Measurements from ENCODE around the gene CEP104. TPM values are rescaled to one million over a fixed set of nuclear protein-coding genes. Genes with fewer than 3 reads are reported as not detected.

CEP104 gene
- total and polyA plus RNA-seq, 9 of the 15 experiments (the other 6 are each of a cell fraction or from before 2014, with no cell fraction given) = 11.2 to 63.4 (median 42.6) TPM

GRCh38 chr1:3822421-3822820, 34.6 kb downstream of the CEP104 start (continued):
- TF ChIP-seq, protein P1, sequence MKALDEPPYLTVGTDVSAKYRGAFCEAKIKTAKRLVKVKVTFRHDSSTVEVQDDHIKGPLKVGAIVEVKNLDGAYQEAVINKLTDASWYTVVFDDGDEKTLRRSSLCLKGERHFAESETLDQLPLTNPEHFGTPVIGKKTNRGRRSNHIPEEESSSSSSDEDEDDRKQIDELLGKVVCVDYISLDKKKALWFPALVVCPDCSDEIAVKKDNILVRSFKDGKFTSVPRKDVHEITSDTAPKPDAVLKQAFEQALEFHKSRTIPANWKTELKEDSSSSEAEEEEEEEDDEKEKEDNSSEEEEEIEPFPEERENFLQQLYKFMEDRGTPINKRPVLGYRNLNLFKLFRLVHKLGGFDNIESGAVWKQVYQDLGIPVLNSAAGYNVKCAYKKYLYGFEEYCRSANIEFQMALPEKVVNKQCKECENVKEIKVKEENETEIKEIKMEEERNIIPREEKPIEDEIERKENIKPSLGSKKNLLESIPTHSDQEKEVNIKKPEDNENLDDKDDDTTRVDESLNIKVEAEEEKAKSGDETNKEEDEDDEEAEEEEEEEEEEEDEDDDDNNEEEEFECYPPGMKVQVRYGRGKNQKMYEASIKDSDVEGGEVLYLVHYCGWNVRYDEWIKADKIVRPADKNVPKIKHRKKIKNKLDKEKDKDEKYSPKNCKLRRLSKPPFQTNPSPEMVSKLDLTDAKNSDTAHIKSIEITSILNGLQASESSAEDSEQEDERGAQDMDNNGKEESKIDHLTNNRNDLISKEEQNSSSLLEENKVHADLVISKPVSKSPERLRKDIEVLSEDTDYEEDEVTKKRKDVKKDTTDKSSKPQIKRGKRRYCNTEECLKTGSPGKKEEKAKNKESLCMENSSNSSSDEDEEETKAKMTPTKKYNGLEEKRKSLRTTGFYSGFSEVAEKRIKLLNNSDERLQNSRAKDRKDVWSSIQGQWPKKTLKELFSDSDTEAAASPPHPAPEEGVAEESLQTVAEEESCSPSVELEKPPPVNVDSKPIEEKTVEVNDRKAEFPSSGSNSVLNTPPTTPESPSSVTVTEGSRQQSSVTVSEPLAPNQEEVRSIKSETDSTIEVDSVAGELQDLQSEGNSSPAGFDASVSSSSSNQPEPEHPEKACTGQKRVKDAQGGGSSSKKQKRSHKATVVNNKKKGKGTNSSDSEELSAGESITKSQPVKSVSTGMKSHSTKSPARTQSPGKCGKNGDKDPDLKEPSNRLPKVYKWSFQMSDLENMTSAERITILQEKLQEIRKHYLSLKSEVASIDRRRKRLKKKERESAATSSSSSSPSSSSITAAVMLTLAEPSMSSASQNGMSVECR (CRISPR knock-in tag; IDR thresholded peaks at IDR 0.05) = 0 out of 2 replicates have a peak, but pooled peaks have one; percentile 39
- TF ChIP-seq MAFK (IDR thresholded peaks at IDR 0.05; ENCODE audit: low read length) (peak; percentile 44; the same call in 1 of the 2 replicates), MAFG (tag; conservative IDR thresholded peaks at IDR 0.05) (peak; percentile 48), HDAC1 (IDR thresholded peaks at IDR 0.05) (peak in 1 of 2 experiments; percentile 63; a peak in 2 of 4 replicates), MGA (IDR thresholded peaks at IDR 0.05) (peak; percentile 68), PTRF (tag; IDR thresholded peaks at IDR 0.05) (no peak), NR3C1 (CRISPR knock-in tag; IDR thresholded peaks at IDR 0.05) (no peak), ZNF408 (CRISPR knock-in tag; IDR thresholded peaks at IDR 0.05; ENCODE audit: low read depth) (no peak), C11orf30 (IDR thresholded peaks at IDR 0.05; ENCODE audit: low read depth) (peak; percentile 73), MIER1 (IDR thresholded peaks at IDR 0.05; ENCODE audit: low read depth) (no peak), MNT (conservative IDR thresholded peaks at IDR 0.05) (peak; percentile 68 to 87)
